Stimulated activated CD4-positive, alpha-beta T cell treated with anti-CD3 and anti-CD28 coated beads, Interleukin-15, amount 100 ng/mL, for 48 hours (primary cell): ENCODE data around the gene NMS.

ENCODE experiments used
- DNase-seq, 2 donors: peaks; one replicate each; pipeline ENCODE4 v3.0.0-alpha.2; 2020; ENCODE audit warnings: low read depth in 2 of 2

NMS gene

DNA sequence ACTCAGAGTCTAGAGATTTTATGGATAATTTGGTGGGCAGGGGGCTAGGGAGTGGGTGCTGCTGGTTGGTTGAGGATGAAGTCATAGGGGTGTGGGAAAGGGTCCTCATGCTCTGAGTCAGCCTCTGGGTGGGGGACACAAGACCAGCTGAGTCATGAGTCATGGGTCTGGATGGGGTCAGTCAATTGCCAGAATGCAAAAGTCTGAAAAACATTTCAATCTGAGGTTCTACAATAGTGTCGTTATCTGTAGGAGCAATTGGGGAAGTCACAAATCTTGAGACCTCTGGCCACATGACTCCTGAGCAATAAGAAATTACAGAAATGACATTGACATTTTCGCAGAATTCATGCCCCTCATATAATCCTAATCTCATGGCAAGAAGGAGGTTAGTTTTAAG lies 15.1 kb downstream of the NMS start:
- no peak for DNase-seq

DNA sequence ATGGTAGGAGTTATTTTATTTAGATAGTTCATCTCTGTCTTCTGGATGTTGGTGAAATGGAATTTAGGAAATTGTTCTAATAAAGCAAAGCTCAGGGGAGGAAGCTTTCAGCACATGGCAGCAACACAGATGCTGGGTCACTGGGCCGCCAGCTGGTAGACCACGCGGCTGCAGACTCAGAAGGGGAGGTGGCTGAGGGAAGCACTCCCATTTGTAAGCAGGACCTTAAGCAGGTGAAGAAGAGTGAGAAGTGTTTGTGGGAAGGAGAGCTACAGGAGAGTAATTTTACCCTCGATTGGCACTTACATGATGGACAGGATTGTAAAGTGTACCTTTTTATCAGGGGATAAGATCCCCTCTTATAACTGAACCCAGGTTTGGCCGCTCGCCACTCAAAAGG lies 24.4 kb downstream of the NMS start:
- no peak for DNase-seq

DNA sequence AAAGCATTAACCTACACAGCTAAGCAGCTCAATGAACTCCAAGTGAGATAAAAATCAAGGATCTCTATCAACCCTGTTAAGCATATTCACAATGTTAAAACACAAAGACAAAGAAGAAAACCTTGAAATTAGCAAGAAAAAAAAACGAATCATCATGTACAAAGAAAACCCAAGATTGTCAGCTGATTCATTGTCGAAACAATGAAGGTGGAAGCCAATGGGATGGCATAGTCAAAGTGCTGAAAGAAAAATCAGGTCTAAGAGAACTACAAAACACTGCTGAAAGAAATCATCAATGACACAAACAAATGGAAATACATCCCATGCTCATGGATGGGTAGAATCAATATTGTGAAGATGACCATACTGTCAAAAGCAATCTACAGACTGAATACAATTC lies 32.5 kb downstream of the NMS start:
- no peak for DNase-seq

DNA sequence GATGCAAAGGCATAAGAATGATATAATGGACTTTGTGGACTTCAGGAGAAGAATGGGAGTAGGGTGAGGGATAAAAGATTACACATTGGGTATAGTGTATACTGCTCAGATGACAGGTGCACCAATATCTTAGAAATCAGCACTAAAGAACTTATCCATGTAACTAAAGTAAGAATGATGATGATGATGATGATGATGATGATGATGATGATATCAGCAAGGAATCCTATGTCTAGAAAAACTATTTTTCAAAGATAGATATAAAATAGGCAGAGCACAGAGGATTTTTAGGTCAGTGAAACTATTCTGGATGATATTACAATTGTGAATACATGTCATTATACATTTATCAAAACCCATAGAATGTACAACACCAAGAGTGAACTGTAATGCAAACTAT lies 34.3 kb downstream of the NMS start:
- DNase-seq: no peak

DNA sequence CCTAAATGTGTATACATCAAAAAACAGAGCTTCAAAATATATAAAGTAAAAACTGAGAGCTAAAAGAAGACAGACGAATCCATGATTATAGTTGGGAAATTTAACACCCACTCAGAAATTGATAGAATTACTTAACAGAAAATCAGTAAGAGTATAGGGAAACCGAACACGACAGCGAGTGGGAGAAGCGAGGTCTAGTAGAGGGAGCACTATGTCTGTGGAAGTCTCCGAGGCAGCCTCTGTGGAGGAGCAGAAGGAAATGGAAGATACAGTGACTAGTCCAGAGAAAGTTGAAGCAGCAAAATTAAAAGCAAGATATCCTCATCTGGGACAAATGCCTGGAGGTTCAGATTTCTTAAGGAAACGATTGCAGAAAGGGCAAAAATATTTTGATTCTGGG lies 38.8 kb downstream of the NMS start:
- no peak for DNase-seq

DNA sequence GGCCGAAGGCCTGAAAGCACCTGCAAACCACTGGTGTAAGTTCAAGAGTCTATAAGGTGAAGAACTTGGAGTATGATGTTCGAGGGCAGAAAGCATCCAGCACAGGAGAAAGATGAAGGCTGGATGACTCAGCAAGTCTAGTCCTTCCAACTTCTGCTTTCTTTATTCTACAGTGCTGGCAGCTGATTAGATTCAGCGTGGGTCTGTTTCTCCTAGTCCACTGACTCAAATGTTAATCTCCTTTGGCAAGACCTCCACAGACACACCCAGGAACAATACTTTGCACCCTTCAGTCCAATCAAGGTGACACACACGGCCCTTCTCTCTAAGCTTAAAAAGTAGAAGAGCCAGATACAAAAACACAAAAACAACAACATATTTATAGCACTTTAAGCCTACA lies 43.4 kb downstream of the NMS start:
- no peak for DNase-seq

DNA sequence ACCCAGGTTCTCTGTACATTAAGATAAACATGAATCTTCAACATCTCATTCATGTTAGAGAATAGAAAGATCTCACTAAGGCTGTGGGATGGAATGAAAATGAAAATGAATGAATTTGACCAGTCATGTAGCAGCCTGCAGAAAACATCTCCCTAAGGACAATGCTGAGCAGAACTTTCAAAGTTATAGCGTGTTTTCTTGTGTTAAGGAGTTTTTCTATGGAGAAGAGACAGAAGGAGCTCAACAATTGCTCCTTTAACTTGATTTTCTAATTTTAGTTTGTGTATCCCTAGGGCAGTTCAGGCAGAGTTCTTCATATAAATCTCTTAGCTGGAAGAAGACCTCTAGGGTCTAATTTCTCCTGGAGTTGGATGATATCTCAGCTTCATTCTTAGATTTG lies 47.3 kb downstream of the NMS start:
- DNase-seq: no peak

DNA sequence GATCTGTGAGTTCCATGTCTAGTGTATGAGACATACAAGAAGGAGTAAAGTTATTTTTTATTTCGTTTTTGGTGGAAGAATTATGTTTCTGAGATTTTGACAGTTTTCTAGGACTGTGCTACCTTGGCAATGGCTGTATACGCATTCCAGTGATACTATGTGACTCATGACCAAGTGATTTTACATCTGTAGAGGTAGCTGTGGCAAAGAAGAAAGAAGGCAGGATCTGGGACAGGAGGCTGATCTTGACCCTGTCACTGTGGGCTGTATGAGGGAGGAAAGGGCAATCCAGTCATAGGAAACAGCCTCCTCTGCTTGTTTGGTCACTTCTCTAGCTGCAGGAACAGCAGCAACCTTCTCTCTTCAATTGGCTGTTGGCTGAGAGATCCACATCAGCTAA lies 48.5 kb downstream of the NMS start:
- DNase-seq: no peak

DNA sequence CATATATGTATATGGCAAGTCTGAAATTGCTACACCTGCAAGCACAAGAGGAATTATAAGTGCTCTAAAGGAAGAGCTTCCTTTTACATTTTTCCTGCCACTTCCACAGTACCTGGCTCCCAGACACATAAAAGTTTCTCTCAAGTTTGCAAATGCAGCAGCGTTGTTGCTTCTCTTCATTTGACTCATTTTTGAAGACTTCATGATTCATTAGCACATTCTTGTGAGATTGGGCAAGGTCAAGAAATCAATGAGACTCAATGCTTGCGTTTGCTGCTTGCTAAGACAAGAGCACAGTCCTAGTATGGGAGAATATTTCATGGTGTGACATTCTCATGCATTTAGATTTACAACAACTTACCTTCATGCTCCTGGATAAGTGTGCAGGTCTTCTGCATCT lies 49.9 kb downstream of the NMS start:
- DNase-seq: no peak

DNA sequence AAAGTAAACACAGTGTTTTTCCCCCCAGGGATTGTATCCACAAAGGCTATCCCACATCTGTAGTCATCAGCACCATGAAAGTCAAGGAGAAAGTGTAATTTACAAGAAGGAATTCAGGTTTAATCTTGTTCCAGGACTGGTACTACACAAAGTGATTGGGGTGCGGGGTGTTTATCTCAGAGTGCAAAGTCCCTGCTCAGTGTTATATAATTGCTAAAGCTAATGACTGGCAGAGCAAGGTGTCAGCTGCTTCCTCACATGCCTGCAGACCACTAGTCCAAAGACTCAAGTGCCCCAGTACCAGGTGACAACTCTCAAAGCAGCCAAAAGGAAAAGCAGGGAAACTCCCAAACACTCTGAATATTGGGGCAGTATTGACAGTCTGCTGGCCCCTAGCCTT lies 52.1 kb downstream of the NMS start:
- no peak for DNase-seq

DNA sequence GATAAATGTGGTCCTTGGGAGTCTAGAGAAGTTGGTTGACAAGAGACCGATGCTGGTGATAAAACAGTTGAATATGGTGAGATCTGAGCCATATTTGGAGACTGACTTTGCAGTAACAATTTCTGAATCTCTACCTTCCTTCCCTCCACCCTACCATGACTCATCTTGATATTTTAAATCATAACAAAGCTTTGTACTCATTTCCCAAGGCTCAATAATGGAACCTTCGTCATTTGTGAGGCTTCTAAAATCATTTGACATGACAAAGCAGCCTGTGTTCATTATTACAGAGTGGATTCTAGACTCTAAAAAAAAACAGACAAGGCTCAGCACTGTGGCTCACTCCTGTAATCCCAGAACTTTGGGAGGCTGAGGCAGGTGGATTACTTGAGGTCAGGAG lies 54.0 kb downstream of the NMS start:
- no peak for DNase-seq

DNA sequence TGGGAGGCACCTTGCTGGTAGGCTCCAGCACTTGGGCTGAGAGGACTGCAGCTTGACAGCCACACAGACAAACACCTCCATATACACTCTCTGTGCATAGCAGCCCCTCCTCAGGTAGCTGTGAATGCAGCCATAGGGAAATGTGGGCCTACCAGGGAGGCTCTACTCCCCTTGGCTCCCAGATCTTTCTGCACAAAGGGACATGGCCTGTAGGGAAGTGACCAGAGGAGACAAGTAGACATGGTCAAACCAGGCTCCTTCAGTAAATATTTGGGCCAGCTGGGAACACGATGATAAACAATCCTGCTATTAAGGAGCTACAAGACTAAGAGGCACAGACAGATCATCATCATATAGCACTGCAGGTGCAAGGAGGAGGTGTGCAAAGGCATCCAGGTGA lies 56.6 kb downstream of the NMS start:
- DNase-seq: no peak

DNA sequence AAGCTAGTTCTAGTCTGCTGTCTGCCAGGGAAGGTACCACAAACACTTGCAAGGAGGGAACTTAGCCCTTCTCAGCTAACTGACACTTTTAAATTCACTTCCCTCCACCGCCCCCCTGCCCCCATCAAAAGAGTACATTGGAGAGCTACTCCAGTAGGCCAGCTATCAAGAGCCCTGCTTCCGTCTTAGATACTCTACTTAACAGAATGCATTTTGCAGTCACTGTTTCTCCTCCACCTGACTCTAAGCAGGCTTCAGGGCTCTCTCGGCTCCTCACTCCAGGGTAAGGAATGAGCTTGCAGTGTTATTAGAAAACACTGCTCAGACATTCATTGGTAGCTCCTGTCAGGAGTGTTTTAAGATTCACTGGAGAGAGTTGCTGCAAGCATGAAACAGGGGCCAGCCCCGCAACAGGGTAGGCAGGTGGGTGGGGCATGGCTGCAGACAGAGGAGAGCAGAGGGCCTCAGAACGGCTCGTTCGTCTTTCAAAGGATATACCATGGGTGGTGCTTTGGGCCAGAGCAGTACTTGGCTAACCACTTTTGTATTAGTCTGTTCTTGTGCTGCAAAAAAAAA lies 57.2 kb downstream of the NMS start:
- no peak for DNase-seq

DNA sequence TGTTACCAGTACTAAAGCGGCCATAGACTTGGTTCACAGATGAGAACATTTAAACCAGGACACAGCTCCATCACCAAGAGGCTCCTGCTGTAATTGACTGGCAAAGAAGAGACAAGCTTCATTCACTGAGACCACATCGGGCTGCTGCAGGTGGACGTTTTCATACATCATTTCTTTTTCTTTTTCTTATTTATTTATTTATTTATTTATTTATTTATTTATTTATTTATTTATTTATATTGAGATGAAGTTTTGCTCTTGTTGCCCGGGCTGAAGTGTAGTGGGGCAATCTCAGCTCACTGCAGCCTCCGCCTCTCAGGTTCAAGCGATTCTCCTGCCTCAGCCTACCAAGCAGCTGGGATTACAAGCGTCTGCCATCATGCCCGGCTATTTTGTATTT lies 58.9 kb downstream of the NMS start:
- no peak for DNase-seq

DNA sequence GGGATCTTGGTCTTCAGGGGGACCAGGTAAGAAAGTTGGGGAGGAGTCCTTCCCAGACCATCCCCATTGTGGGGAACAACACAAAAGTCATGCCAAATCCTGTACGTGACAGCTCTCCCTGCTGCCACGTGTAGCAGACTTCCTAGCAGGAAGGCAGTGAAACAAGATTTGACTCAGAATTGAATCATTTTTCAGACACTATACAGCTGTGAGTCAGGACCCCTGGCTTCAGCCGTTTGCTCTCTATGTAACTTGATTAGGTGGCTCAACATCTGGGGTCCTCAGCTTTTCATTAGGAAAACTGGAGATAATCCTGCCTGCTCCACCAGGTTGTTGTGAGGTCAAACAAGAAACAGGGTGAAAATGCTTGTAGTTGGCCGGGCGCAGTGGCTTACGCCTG lies 59.6 kb downstream of the NMS start:
- no peak for DNase-seq
